Left ventricle myocardium inferior (tissue), 1 donor: Measurements from ENCODE around the gene TMPRSS4. TPM values are rescaled to one million over a fixed set of nuclear protein-coding genes. Genes with fewer than 3 reads are reported as not detected.

Experiments used
- DNase-seq: peaks from one replicate; pipeline ENCODE4 v3.0.0-alpha.2; 2020
- H3K27ac ChIP-seq: fragments of 200-600 bp; replicated peaks from 2 replicates; pipeline ENCODE4 v1.8.0; 2021
- H3K27me3 ChIP-seq: fragments of 200-600 bp; 2 replicates; pipeline ENCODE4 v1.8.0; 2021; ENCODE audit warnings: low read depth
- H3K36me3 ChIP-seq: fragments of 200-600 bp; 2 replicates; pipeline ENCODE4 v1.8.0; 2021
- H3K4me1 ChIP-seq: fragments of 200-600 bp; 2 replicates; pipeline ENCODE4 v1.8.0; 2021
- H3K4me3 ChIP-seq: fragments of 200-600 bp; 2 replicates; pipeline ENCODE4 v1.8.0; 2021; ENCODE audit warnings: mild to moderate bottlenecking, moderate library complexity
- H3K9me3 ChIP-seq: fragments of 200-600 bp; replicated peaks from 2 replicates; pipeline ENCODE4 v1.8.0; 2021
- CTCF ChIP-seq: fragments of 200-600 bp; IDR thresholded peaks from 2 replicates; pipeline ENCODE4 v1.8.0; 2021; ENCODE audit warnings: antibody characterized with exemption, mild to moderate bottlenecking, borderline replicate concordance
- intact Hi-C: fragments of 100-400 bp; cut with micrococcal nuclease; formaldehyde crosslinking; loops from one replicate; pipeline ENCODE4 v1.11.0; 2022
- long read RNA-seq: library from polyadenylated mRNA; unstranded; transcript quantifications from one replicate; pipeline ENCODE4 v2.0.0, GENCODE V29; 2021
- total RNA-seq: library from RNA; stranded (reverse); fragmentation: NEBNext Ultra II Directional; extraction: Animal tissue kit (Norgen Biotek cat#: 25700); gene quantifications from one replicate; pipeline ENCODE4 v1.2.1, GENCODE V29; 2021
- donor health status: DM: no; HTN: yes; CAD: no; lungs with severe emphysema.

Gene TMPRSS4, protein sequence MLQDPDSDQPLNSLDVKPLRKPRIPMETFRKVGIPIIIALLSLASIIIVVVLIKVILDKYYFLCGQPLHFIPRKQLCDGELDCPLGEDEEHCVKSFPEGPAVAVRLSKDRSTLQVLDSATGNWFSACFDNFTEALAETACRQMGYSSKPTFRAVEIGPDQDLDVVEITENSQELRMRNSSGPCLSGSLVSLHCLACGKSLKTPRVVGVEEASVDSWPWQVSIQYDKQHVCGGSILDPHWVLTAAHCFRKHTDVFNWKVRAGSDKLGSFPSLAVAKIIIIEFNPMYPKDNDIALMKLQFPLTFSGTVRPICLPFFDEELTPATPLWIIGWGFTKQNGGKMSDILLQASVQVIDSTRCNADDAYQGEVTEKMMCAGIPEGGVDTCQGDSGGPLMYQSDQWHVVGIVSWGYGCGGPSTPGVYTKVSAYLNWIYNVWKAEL
- 0.30 TPM for total RNA-seq
- long read RNA-seq, result 0 reads

DNA sequence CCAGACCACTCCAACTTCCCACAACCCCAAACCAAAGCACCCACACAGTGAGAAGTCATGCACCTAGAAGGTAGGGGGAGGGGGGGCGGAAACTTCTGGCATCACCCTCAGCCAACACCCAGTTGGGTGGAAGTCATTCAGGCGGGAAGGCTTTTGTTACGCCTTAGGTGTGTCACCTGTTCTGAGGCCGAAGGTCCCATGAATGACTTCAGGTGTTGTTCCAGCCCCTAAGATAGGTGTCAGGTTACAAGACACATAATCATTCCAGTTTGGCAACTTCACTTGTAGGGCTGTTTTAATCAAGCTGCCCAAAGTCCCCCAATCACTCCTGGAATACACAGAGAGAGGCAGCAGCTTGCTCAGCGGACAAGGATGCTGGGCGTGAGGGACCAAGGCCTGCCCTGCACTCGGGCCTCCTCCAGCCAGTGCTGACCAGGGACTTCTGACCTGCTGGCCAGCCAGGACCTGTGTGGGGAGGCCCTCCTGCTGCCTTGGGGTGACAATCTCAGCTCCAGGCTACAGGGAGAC is at the start of gene TMPRSS4:
Gene TMPRSS4 (plus strand): TSS at position 325 of the 528 bp plus-strand sequence. CDS start 225 bp downstream, outside the sequence.
- intact Hi-C loops, result no loop called here
- H3K36me3 ChIP-seq, result no peaks in the 10 kb centered on the region
- DNase-seq, result no peak
- H3K9me3 ChIP-seq, result no peaks in the 10 kb centered on the region
- H3K4me3 ChIP-seq, result no peak within 1 kb of the TSS
- no peak for TF ChIP-seq CTCF
- no peak within 1 kb of the TSS for H3K27ac ChIP-seq
- no peaks in the 10 kb centered on the region for H3K27me3 ChIP-seq
- no peaks in the 10 kb centered on the region for H3K4me1 ChIP-seq

GRCh38 chr11:118027694-118028093 is 49.2 kb upstream of the TMPRSS4 start:
- H3K27ac ChIP-seq, result no peak overlapping the region
- H3K36me3 ChIP-seq, result no peaks in the 10 kb centered on the region
- no peak for DNase-seq
- no peak overlapping the region for H3K4me3 ChIP-seq
- TF ChIP-seq CTCF, result no peak
- intact Hi-C loops, result no loop called here
- no peaks in the 10 kb centered on the region for H3K4me1 ChIP-seq
- peaks cover 8% of the 10 kb centered on the region for H3K9me3 ChIP-seq
- H3K27me3 ChIP-seq, result peaks cover 24% of the 10 kb centered on the region

- Histone ChIP-seq H3K27ac (no peak overlapping the region), H3K9me3 (peaks cover 8% of the 10 kb centered on the region), H3K4me1 (no peaks in the 10 kb centered on the region), H3K4me3 (no peak overlapping the region), H3K27me3 (peaks cover 24% of the 10 kb centered on the region), H3K36me3 (no peaks in the 10 kb centered on the region)
- TF ChIP-seq CTCF, result no peak
- intact Hi-C loops, result no loop called here
- DNase-seq, result no peak
Observed at GRCh38 chr11:118028626-118029025, 48.3 kb upstream of the TMPRSS4 start.

GRCh38 chr11:118033443-118033842 is 43.4 kb upstream of the TMPRSS4 start:
- intact Hi-C loops, result no loop called here
- no peak for TF ChIP-seq CTCF
- no peak for DNase-seq

GRCh38 chr11:118042141-118042540 is 34.7 kb upstream of the TMPRSS4 start:
- intact Hi-C loops, result no loop called here
- no peaks in the 10 kb centered on the region for H3K9me3 ChIP-seq
- H3K36me3 ChIP-seq, result no peaks in the 10 kb centered on the region
- H3K27me3 ChIP-seq, result peaks cover 15% of the 10 kb centered on the region
- H3K4me3 ChIP-seq, result no peak overlapping the region
- TF ChIP-seq CTCF, result no peak
- H3K4me1 ChIP-seq, result peaks cover 6% of the 10 kb centered on the region
- no peak for DNase-seq
- H3K27ac ChIP-seq, result no peak overlapping the region

More at GRCh38 chr11:118033443-118033842, 43.4 kb upstream of the TMPRSS4 start:
- Histone ChIP-seq H3K9me3 (no peaks in the 10 kb centered on the region), H3K27ac (no peak overlapping the region), H3K4me3 (no peak overlapping the region), H3K4me1 (no peaks in the 10 kb centered on the region), H3K36me3 (no peaks in the 10 kb centered on the region), H3K27me3 (peaks cover 15% of the 10 kb centered on the region)
